HG03558 (cell line): Measurements from ENCODE around the gene IMMP2L.

Source experiments
- ATAC-seq: cut with Tn5 transposase; IDR thresholded peaks from one replicate; pipeline ENCODE4 v1.9.1; 2021; ENCODE audit warnings: moderate number of reproducible peaks; ENCODE audit not compliant: unreplicated experiment; ENCODE audit errors: extremely low read depth

Gene IMMP2L

DNA sequence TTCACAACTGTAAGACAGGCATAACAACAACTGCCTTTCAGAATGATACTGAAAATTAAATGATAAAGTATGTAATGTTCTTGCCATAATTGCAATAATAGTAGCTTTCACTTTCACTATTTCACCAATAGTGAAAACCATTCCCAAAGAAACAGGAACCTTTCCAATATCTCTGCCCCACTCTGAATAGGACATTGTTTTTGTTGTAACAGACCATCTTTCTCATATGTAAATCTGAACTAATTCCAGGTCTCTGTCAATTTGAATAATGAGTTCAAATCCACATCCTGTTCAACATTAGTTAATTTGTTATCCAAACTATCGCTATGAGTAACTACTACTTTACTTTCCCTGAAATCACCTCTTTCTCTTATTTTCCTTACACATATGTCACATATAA is 323.4 kb downstream of the IMMP2L start:
- ATAC-seq = no peak

DNA sequence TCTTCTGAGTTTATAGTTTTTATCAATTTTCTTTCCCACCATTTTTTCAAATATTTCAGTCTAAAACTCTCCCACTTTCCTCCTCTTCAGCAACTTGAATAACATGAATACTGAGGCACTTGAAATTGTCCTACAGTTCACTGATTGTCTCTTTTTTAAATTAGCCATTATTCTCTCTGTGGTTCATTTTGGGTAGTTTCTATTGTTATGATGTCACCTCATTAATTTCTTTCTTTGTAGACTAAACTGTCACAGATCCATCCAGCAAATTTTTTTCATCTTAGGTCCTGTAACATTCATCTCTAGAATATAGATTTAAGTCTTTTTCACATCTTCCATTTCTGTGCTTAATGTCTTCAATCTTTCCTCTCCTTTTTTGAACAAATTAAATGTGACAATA is 326.6 kb downstream of the IMMP2L start:
- no peak for ATAC-seq

GRCh38 chr7:111232249-111233084 is 329.8 kb downstream of the IMMP2L start:
- peak; percentile 93 for ATAC-seq

GRCh38 chr7:111229916-111230315 is 332.4 kb downstream of the IMMP2L start:
- ATAC-seq = no peak

- no peak for ATAC-seq
These were observed 333.0 kb downstream of the IMMP2L start for GRCh38 chr7:111229181-111229740.

- ATAC-seq = no peak
These were observed 333.9 kb downstream of the IMMP2L start for GRCh38 chr7:111228437-111228836.

DNA sequence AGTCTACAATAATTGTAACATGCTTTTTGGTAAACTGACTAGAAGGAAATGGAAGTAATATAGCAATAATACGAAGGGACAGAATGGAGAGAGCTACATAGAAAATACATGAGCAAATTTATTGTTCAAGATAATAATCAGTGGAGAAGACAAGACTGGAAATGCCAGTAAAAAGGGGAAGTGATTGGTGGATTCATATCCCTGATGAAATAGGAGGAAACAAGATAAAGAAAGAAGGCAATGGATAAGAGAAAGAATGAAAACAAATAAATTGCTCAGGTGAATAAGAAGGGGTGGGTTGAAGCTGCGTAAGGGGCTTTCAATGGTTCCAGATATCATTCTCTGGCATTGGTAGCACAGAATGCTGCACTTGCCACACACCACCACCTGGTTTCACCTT is 335.5 kb downstream of the IMMP2L start:
- no peak for ATAC-seq

DNA sequence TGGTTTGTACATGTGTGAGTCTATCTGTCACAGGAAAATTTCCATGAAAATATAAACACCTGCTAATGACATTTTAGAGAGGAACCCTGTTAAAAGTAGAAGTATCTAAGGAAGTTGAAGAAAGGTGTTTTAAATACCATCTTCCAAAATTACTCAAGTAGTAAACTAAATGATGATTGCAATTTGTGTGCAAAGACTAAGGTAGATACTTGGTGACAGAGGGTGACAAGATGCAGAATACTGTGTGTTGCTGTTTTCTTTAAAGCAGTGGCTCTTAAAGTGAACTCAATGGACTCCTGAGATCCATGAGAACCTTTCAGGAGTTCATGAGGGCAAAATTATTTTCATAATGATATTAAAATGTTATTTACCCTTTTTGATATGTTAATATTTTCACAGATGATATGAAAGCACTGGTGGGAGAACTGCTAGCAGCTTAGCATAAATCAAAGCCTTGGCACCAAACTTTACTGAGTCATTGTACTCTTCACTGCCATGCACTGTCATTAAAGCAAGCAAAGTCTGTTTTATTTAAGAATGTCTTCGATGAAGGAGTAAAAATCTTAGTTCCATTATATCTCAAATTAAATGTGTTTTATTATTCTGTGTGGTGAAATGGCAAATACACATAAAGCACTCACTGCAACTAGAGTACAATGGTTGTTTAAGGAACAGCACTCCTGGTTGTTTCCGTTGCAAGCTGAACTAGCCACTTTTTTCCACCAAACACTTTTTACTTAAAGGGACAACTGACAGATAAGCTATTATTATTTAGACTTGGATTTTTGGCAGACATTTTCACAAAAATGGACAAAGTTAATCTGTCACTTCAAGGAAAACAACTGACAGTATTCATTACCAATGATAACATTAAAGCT is 337.7 kb downstream of the IMMP2L start:
- ATAC-seq = no peak

- ATAC-seq = no peak
These were observed 338.5 kb downstream of the IMMP2L start for GRCh38 chr7:111223802-111224253.

- no peak for ATAC-seq
These were observed 346.7 kb downstream of the IMMP2L start for GRCh38 chr7:111215550-111215949.

GRCh38 chr7:111212857-111213523 is 349.3 kb downstream of the IMMP2L start:
- no peak for ATAC-seq

DNA sequence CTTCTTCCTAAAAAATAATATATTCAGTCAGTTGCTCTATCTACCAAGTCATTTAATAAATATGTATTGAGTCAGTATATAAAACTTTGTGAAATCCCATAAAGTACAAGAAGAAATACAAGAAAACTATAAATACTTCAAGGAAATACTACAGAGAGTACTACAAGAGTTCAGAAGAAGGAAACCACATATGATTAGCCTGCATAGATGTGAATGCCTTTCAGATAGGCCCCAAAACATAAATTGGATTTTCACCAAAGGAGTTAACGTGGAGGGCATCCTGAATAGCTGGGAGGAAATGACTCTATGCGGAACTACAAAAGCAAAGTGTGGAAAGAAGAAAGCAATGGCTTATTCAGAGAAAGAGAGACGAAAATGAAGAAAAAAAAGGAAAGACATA is 351.3 kb downstream of the IMMP2L start:
- no peak for ATAC-seq

GRCh38 chr7:111210043-111210442 is 352.2 kb downstream of the IMMP2L start:
- no peak for ATAC-seq

DNA sequence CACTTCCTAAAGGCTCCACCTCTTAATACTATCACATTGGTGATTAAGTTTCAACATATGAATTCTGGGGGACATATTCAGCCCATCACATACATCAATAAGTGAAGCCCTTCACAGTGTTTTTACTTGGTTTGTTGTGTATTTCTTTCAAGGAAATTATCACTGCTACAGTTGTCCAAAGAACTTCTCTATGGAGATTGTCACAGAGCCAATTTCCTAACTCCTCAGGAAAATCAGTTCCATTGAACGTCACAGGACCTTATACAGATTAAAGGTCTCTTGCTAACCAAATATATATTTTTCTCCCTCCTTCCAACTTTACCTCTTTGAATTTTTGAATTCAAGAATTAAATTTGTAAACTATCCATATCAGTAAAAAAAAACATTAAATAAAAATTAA is 357.0 kb downstream of the IMMP2L start:
- no peak for ATAC-seq

GRCh38 chr7:111202321-111202720 is 360.0 kb downstream of the IMMP2L start:
- no peak for ATAC-seq

DNA sequence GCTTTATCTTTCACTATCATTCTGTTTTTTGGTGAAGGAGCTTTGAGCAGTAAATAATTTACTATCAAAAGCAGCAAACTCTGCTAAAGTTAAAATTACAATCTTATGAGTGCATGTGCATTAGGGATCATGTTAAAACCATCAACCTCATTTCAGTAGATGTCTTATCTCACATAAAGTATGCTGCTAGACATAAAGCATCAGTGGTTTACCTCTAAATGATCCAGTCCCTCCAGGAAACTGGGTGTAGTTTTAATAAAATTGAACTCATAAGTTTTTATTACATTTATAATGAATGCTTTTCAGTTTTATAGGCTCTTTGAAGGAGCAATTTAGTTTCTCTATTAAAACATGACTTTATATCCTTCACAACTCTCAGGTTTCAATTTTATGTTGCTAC is 362.6 kb downstream of the IMMP2L start:
- ATAC-seq = no peak

- no peak for ATAC-seq
These were observed 364.0 kb downstream of the IMMP2L start for GRCh38 chr7:111198255-111198654.

- ATAC-seq = no peak
These were observed 365.6 kb downstream of the IMMP2L start for GRCh38 chr7:111196655-111197054.

- ATAC-seq = no peak
These were observed 369.5 kb downstream of the IMMP2L start for GRCh38 chr7:111192614-111193413.

- ATAC-seq = no peak
These were observed 371.5 kb downstream of the IMMP2L start for GRCh38 chr7:111190804-111191203.
